DLD1 (cell line): ENCODE results near the gene OR52W1.

Experiments
- in situ Hi-C: cut with HindIII; loops from 2 replicates; pipeline ENCODE4 v1.10.0; 2017; ENCODE audit warnings: low sequenced_read_pairs

OR52W1 gene, protein sequence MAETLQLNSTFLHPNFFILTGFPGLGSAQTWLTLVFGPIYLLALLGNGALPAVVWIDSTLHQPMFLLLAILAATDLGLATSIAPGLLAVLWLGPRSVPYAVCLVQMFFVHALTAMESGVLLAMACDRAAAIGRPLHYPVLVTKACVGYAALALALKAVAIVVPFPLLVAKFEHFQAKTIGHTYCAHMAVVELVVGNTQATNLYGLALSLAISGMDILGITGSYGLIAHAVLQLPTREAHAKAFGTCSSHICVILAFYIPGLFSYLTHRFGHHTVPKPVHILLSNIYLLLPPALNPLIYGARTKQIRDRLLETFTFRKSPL

DNA sequence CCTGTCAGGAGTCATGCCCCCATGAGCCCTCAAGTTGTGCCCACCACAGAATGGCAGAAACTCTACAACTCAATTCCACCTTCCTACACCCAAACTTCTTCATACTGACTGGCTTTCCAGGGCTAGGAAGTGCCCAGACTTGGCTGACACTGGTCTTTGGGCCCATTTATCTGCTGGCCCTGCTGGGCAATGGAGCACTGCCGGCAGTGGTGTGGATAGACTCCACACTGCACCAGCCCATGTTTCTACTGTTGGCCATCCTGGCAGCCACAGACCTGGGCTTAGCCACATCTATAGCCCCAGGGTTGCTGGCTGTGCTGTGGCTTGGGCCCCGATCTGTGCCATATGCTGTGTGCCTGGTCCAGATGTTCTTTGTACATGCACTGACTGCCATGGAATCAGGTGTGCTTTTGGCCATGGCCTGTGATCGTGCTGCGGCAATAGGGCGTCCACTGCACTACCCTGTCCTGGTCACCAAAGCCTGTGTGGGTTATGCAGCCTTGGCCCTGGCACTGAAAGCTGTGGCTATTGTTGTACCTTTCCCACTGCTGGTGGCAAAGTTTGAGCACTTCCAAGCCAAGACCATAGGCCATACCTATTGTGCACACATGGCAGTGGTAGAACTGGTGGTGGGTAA, at the start of gene OR52W1:
Gene OR52W1 (plus strand): TSS at position 51 of the 637 bp plus-strand sequence. CDS start 0 bp downstream, at position 51.
- in situ Hi-C loops = no loop called here

- in situ Hi-C loops = no loop called here
Measured at GRCh38 chr11:6151117-6151516, 47.9 kb upstream of the OR52W1 start.

DNA sequence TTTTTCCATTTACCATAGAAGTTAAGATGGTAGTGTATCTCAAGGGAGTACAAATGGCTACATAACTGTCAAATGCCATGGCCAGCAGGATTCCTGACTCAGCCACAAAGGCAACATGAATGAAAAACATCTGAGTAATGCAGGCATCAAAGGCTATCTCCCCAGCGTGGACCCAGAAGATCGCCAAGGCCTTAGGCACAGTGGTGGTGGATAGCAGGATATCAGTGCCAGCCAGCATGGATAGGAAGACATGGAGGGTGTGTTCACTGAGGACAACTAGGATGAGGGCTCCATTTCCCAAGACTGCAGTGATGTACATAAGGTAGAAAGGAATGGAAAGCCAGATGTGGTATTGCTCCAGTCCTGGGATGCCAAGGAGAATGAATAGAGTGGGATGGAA, 46.9 kb upstream of the OR52W1 start:
- in situ Hi-C loops = no loop called here

GRCh38 chr11:6156628-6157359, 42.2 kb upstream of the OR52W1 start:
- in situ Hi-C loops = no loop called here

DNA sequence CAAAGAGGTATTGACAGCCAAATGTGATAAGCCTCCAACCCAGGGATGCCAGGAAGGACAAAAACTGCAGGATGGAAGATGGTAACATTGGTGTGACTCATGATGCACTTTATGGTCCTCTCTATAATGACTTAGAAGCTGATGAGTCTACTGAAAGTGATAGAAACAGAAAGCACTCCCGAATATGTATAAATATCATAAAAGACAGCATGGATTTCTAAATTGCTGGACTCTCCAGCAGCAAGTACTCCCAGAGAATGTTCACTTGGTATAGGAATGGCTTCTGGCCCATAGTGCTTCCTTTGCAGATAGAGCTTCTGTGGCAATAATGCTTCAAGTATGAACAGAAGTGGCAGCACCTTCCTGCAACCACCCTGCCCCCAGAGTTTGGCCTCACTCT, 28.8 kb upstream of the OR52W1 start, which contains the start of gene OR52B2:
Gene OR52B2 (minus strand): TSS at position 101 of the 400 bp plus-strand sequence. CDS start 0 bp downstream, at position 101.
- in situ Hi-C loops = no loop called here

DNA sequence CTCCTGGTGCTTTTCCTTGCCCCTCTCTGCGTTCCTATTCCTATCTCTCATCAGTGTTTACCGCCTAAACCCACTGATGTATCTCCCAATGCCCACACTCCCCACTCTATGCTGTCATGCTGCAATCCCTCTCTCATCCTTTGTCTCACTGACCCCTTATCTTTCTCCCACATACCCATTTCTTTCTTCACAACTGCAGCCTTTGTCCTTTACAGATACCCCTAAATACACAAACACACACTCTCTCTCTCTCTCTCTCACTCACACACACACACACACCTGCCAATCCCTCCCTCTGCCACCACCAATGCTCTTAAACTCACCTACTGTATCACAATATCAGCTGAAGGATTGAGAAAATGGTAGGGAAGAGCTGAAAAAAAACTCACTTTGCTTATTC, 23.6 kb upstream of the OR52W1 start:
- in situ Hi-C loops = no loop called here

- in situ Hi-C loops = no loop called here
Measured at GRCh38 chr11:6191742-6192141, 7.3 kb upstream of the OR52W1 start.

- in situ Hi-C loops = no loop called here
Measured at GRCh38 chr11:6194065-6194581, 4.9 kb upstream of the OR52W1 start.

GRCh38 chr11:6196396-6196795, 2.6 kb upstream of the OR52W1 start:
- in situ Hi-C loops = no loop called here

DNA sequence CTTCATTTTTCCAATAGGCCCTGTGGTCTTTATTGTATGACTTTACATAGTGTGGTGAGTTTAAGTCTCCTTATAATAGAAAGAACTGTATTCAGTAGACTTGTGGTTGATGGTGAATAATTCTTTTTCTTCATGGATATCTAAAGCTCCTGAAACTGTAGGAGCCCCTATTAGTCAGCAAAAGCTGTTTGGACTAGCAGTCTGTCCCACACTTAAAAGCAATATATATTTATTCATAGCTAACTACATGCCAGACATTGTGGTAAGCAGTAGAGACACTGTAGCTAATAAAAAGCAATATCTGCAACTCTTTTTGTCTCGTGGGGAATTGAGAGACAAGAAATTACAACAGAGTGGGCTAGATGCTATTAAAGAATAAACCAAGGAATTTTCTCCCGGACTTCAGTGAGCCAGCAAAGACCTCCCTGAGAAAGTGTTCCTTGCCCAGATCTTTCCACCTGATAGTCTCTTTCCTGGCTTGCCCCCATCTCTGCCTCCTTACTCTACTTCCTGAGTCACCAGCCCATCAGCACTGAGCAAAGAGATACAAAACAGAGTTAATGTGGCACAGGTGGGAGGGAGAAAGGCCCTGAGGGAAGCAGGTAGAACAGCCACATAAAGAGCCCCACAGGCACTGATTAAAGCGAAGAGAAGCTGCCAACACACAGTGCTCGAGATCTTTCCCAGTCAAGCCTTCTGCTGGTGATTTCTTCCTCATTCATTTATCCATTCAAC, 1.4 kb upstream of the OR52W1 start:
- in situ Hi-C loops = no loop called here

GRCh38 chr11:6200975-6201374, 2.0 kb downstream of the OR52W1 start:
- in situ Hi-C loops = no loop called here

DNA sequence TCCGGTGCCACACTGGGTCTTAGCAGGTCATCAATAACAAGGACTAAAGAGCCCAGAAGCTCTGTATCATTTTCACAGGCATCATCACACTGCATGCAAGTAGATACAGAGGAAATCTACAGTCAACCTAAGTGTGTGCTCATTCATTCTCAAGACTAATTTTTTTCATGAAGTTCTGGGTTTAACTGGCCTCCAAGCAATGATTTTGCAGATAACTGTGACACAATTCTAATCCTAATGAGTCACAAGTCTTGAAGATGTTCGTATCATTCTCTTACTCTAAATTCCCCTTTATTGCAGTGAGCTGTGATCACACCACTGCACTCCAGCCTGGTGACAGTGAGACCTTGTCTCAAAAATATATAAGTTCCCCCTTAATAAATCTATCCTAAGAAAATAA, 2.5 kb downstream of the OR52W1 start:
- in situ Hi-C loops = no loop called here

- in situ Hi-C loops = no loop called here
Measured at GRCh38 chr11:6202041-6202440, 3.0 kb downstream of the OR52W1 start.

DNA sequence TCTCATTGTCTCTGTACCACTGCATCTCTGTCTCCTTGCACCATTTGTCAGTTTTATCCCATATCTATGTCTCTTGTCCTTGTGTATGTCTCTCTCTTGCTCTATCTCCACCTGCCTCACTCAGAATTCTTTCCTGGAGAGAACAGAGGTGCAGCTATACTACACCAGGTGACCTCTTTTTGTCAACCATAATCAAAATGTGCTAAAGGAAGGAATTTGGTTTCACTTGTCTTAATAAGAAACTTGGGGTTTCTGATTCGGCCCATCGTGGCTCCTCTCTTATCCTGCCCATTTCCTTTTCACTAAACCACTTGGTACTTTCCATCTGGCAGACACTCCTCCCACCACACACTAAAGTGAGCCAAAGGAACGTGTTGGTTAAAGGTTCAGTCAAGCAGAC, 4.3 kb downstream of the OR52W1 start:
- in situ Hi-C loops = no loop called here

DNA sequence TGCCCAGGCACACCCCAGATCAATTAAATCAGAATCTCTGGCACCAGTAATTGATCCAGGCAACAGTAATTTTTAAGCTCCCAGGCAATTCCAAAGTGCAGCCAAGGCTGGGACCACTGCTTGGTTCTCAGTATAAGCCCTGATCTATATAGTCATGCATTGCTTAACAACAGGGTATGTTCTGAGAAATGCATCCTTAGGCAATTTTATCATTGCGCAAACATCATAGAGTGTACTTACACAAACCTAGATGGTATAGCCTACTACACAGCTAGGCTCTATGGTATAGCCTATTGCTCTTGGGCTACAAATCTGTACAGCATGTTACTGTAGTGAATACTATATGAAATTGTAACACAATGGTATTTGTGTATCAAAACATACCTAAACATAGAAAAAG, 5.7 kb downstream of the OR52W1 start:
- in situ Hi-C loops = no loop called here

GRCh38 chr11:6205366-6205765, 6.3 kb downstream of the OR52W1 start, which contains the start of gene C11orf42:
C11orf42 (plus strand) TSS chr11:6205557; CDS start chr11:6205616, 59 bp downstream.
- in situ Hi-C loops = no loop called here

DNA sequence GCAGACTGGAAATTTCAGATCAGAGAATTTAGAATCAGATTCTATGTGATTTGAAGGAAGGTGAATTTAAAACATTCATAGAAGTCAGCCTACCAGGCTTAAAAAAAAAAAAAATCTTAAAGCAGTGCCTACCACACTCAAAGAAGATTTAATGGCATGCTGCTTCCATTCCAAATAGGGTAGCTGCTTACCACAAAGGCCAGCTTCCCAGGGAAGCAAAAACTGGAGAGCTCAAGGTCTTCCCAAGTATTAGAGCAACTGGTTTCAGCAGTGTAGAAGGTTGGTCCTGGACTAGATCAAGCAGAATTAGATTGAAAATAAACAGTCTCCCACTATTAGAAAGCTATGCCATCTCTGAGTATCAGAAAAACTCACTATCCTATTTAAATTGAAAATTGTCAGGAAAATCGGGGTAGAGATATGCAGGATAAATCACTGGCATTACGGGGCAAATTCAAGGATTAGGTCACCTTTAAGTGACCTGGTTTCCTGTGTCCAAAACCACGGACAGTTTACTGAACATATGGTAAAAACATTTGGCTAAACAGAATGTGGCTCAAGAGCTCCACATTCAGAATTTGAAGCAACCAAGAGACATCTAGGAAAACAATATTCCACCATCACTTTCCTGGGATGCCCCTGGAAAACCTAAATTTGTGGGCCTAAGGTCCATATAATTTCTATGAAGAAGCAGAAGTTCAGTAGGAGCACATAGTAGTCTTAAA, 7.6 kb downstream of the OR52W1 start:
- in situ Hi-C loops = no loop called here

GRCh38 chr11:6209801-6210200, 10.8 kb downstream of the OR52W1 start:
- in situ Hi-C loops = no loop called here

DNA sequence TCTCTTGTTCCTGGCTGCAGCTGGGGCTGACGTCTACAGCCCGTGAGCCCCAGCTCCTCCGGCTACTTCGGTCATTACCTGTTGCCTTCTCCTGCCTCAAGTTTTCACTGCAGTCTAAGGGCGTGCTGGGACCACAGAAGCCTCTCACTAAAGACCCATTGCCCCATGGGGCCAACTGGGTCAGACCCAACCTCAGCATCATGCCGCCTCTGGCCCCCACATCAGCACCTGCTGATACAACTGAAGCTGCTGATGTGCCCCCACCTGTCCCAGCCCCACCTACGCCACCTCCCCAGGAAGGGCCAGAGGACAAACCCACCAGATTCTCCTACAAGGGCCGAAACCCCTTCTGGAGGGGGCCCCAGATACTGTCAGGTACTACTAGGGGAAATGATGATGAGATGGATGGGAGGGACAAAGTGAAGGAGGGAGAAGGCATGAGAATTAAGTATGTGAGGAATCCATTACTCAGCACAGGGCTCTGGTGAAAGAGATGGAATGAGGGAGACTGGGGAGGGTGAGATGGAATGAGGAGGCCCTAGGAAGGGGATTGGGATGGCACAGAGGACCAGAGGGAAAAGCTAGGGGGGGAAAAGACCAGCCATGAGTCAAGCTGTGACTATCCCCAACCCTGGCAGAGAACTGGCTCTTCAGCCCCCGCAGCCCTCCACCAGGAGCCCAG, 11.4 kb downstream of the OR52W1 start:
- in situ Hi-C loops = no loop called here

GRCh38 chr11:6214530-6214929, 15.5 kb downstream of the OR52W1 start:
- in situ Hi-C loops = no loop called here
